ENCODE results near the gene TBC1D3G.
"Not testable (repeated sequence)": the region's sequence is repeated elsewhere in the genome, so short reads cannot be mapped to it uniquely, and the experiment has no call there.

The TBC1D3G gene

DNA sequence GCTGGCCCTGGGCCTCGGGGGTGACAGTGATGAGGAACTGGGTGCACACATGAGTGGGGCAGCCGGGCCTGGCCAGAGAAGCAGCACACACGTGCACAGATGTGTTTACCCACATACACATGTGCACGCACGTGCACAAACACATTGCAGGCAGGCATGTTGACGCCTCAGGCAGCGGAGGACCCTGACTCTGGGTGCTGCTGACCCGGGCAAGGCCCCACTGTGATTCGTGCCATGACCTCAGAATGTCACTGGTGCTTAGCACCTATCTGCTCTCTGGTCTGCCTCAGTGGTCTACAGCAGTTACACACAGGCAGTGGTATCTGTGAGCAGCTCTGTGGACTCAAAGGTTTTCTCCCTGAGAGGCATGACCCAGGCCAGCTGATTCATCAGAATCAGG lies at the start of gene TBC1D3G:
Gene TBC1D3G, plus strand, starts transcription at position 301 of the 400 bp plus-strand sequence. CDS start 1,528 bp downstream, outside the sequence.
- not testable (repeated sequence) for H3K4me3 Mint-ChIP-seq; DNase-seq; H3K9me3 Mint-ChIP-seq; ATAC-seq (replicated peaks); H3K4me1 Mint-ChIP-seq; H3K36me3 Mint-ChIP-seq; H3K27ac Mint-ChIP-seq; H3K27me3 Mint-ChIP-seq

DNA sequence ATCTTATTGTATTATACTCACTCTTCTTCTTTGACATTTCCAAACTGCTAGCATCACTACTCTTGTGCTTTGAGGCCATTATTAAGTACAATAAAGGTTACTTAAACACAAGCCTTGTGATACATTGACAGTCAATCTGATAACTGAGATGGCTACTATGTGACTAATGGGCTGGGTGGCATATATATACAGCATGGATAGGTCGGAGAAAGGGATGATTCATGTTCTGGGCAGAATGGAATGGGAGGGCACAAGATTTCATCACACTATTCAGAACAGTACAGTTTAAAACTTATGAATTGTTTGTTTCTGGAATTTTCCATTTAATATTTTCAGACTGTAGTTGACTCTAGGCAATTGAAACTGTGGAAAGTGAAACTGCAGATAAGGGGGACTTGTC lies 40.4 kb upstream of the TBC1D3G start:
- not testable (repeated sequence) for H3K27ac Mint-ChIP-seq; H3K4me3 Mint-ChIP-seq; H3K4me1 Mint-ChIP-seq; H3K36me3 Mint-ChIP-seq; H3K27me3 Mint-ChIP-seq; ATAC-seq (replicated peaks); DNase-seq; H3K9me3 Mint-ChIP-seq

- not testable (repeated sequence) for ATAC-seq (replicated peaks); H3K4me1 Mint-ChIP-seq; DNase-seq; H3K27me3 Mint-ChIP-seq; H3K4me3 Mint-ChIP-seq; H3K36me3 Mint-ChIP-seq; H3K27ac Mint-ChIP-seq; H3K9me3 Mint-ChIP-seq
Observed at GRCh38 chr17:36284219-36284618, 39.5 kb upstream of the TBC1D3G start.

- not testable (repeated sequence) for H3K27ac Mint-ChIP-seq; H3K4me1 Mint-ChIP-seq; ATAC-seq (replicated peaks); H3K36me3 Mint-ChIP-seq; H3K4me3 Mint-ChIP-seq; H3K9me3 Mint-ChIP-seq; DNase-seq; H3K27me3 Mint-ChIP-seq
Observed at GRCh38 chr17:36289965-36290612, 33.6 kb upstream of the TBC1D3G start.

- not testable (repeated sequence) for H3K27me3 Mint-ChIP-seq; DNase-seq; ATAC-seq (replicated peaks); H3K4me1 Mint-ChIP-seq; H3K27ac Mint-ChIP-seq; H3K36me3 Mint-ChIP-seq; H3K9me3 Mint-ChIP-seq; H3K4me3 Mint-ChIP-seq
Observed at GRCh38 chr17:36295161-36295560, 28.5 kb upstream of the TBC1D3G start.

DNA sequence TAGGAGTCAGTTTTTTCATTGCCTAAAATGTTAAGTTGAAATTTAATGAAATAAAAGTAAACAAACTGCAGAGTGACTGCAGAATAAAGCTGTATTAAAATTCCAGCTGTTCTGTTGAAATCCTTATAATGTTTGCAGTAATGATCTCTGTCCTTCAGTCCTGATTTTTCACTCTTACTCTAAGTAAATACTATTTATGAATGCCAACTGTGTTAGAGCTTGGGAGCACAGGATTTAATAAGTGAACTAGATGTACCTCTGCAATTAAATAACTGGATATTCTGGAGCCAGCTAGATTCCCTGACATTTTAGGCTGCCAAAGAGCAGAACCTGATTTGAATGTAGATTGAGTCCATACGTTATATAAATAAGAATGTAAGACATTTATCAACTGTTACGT lies 7.9 kb upstream of the TBC1D3G start:
- not testable (repeated sequence) for H3K4me3 Mint-ChIP-seq; ATAC-seq (replicated peaks); H3K27ac Mint-ChIP-seq; H3K9me3 Mint-ChIP-seq; H3K27me3 Mint-ChIP-seq; H3K36me3 Mint-ChIP-seq; DNase-seq; H3K4me1 Mint-ChIP-seq

- H3K4me1 Mint-ChIP-seq; ATAC-seq (replicated peaks); H3K27ac Mint-ChIP-seq; H3K4me3 Mint-ChIP-seq; H3K27me3 Mint-ChIP-seq; DNase-seq; H3K36me3 Mint-ChIP-seq; H3K9me3 Mint-ChIP-seq: not testable (repeated sequence)
Observed at GRCh38 chr17:36362496-36362895, 38.8 kb downstream of the TBC1D3G start.

GRCh38 chr17:36375938-36376337 lies 52.3 kb downstream of the TBC1D3G start:
- H3K27ac Mint-ChIP-seq; H3K4me1 Mint-ChIP-seq; ATAC-seq (replicated peaks); H3K27me3 Mint-ChIP-seq; DNase-seq; H3K9me3 Mint-ChIP-seq; H3K4me3 Mint-ChIP-seq; H3K36me3 Mint-ChIP-seq: not testable (repeated sequence)
